HCT116 (cell line): Measurements from ENCODE around the gene COPS6. TPM values are rescaled to one million over a fixed set of nuclear protein-coding genes. Genes with fewer than 3 reads are reported as not detected.
A peak's percentile ranks its signal among the peaks of the same experiment; 100 is the strongest.

Source experiments
- ATAC-seq: fragments of 200-7000 bp; cut with Tn5 transposase; 2 replicates; pipeline ENCODE4 v1.9.1; 2020; ENCODE audit warnings: mild to moderate bottlenecking, moderate library complexity
- BruUV-seq: library from RNA; stranded (reverse); fragments of 400-500 nt; replicated peaks from 2 replicates; lab custom pipeline; 2021; lab: Mats Ljungman, UMichigan
- CTCF ChIA-PET: fragments of 300-600 bp; sonication (Branson Sonifier 250); formaldehyde crosslinking; loops from one replicate; lab custom pipeline; 2021; ENCODE audit warnings: antibody characterized with exemption; lab: Charles Lee
- POLR2A ChIA-PET: fragments of 300-600, 350-600 bp; sonication (Branson Sonifier 250); formaldehyde crosslinking; loops from one replicate; lab custom pipeline; 2021; ENCODE audit warnings: antibody characterized with exemption; lab: Charles Lee
- RAD21 ChIA-PET, 2 experiments: fragments of 300-600 bp; sonication (Branson Sonifier 250); formaldehyde crosslinking; loops; one replicate each; lab custom pipeline; 2023; ENCODE audit warnings: low total read pairs in 2 of 2; ENCODE audit not compliant: uncharacterized antibody in 2 of 2, unreplicated experiment in 2 of 2, low non-redundant PET in 1 of 2; lab: Charles Lee
- DNase-seq: peaks from one replicate; pipeline ENCODE4 v3.0.0-alpha.2; 2010; ENCODE audit warnings: low read depth, low spot score
- H2AFZ ChIP-seq: fragments of 200-600 bp; shearing (Covaris generic), sonication (generic); 2 replicates; pipeline ENCODE4 v1.6.1; 2017; ENCODE audit warnings: low read depth, mixed run types, mixed read lengths, antibody characterized with exemption, low read length; ENCODE audit not compliant: poor library complexity, severe bottlenecking
- H3K27ac ChIP-seq: 2 replicates; pipeline ENCODE4 v1.5.1; 2012; ENCODE audit warnings: low read depth, low read length
- H3K27me3 ChIP-seq: fragments of 200-600 bp; sonication (generic); 2 replicates; pipeline ENCODE4 v1.6.1; 2016; ENCODE audit warnings: mixed run types, low read length, mixed read lengths; ENCODE audit not compliant: insufficient read depth
- H3K36me3 ChIP-seq, 2 experiments: fragments of 200-500 bp in 1 of 2; fragments of 200-600 bp in 1 of 2; sonication (Bioruptor generic) in 1 of 2; sonication (generic) in 1 of 2; 2 replicates each; pipeline versions ENCODE4 v1.5.1 to v1.6.1; 2014 to 2016; ENCODE audit warnings: low read length in 2 of 2, inconsistent platforms in 1 of 2, mixed read lengths in 1 of 2, mixed run types in 1 of 2; ENCODE audit not compliant: insufficient read depth in 2 of 2, control insufficient read depth in 1 of 2
- H3K4me1 ChIP-seq, 2 experiments: fragments of 200-600 bp in 1 of 2; sonication (generic) in 1 of 2; 2 replicates each; pipeline versions ENCODE4 v1.5.1 to v1.6.1; 2012 to 2017; ENCODE audit warnings: low read length in 2 of 2, inconsistent platforms in 1 of 2, mild to moderate bottlenecking in 1 of 2, mixed read lengths in 1 of 2, mixed run types in 1 of 2, moderate library complexity in 1 of 2; ENCODE audit not compliant: insufficient read depth in 2 of 2, control insufficient read depth in 1 of 2
- H3K4me2 ChIP-seq: fragments of 200-600 bp; sonication (generic); 2 replicates; pipeline ENCODE4 v1.6.1; 2017; ENCODE audit warnings: mixed run types, low read length, mixed read lengths
- H3K4me3 ChIP-seq, 2 experiments: fragments of 200-600 bp in 1 of 2; sonication (generic) in 1 of 2; replicated peaks in 1 of 2; 2 replicates each; pipeline ENCODE4 v1.5.1; 2011 to 2016; ENCODE audit warnings: low read length in 2 of 2, control low read depth in 1 of 2, low read depth in 1 of 2, mild to moderate bottlenecking in 1 of 2, mixed read lengths in 1 of 2, mixed run types in 1 of 2
- H3K79me2 ChIP-seq: fragments of 200-600 bp; sonication (generic); 2 replicates; pipeline ENCODE4 v1.6.1; 2017; ENCODE audit warnings: mild to moderate bottlenecking, mixed run types, low read length, moderate library complexity, mixed read lengths; ENCODE audit not compliant: insufficient read depth
- H3K9ac ChIP-seq: fragments of 200-600 bp; sonication (generic); 2 replicates; pipeline ENCODE4 v1.6.1; 2016; ENCODE audit warnings: low read length, mixed read lengths
- H3K9me2 ChIP-seq: fragments of 200-600 bp; sonication (generic), shearing (Covaris generic); 2 replicates; pipeline ENCODE4 v1.6.1; 2017; ENCODE audit warnings: mixed run types, mild to moderate bottlenecking, moderate library complexity; ENCODE audit not compliant: insufficient read depth
- H3K9me3 ChIP-seq, 2 experiments: fragments of 200-500 bp in 1 of 2; fragments of 200-600 bp in 1 of 2; sonication (Bioruptor generic) in 1 of 2; sonication (generic) in 1 of 2; 2 replicates each; pipeline ENCODE4 v1.6.1; 2014 to 2017; ENCODE audit warnings: low read length in 2 of 2, mixed read lengths in 2 of 2, inconsistent platforms in 1 of 2, low read depth in 1 of 2, mild to moderate bottlenecking in 1 of 2, mixed run types in 1 of 2, moderate library complexity in 1 of 2; ENCODE audit not compliant: control insufficient read depth in 1 of 2, insufficient read depth in 1 of 2
- H4K20me1 ChIP-seq: fragments of 200-600 bp; sonication (generic), shearing (Covaris generic); 2 replicates; pipeline ENCODE4 v1.6.1; 2017; ENCODE audit warnings: mixed run types, mild to moderate bottlenecking, moderate library complexity; ENCODE audit not compliant: insufficient read depth
- CBX3 ChIP-seq: IDR thresholded peaks from 2 replicates; pipeline ENCODE4 v1.6.1; 2012; ENCODE audit warnings: low read depth
- EGR1 ChIP-seq: IDR thresholded peaks from 2 replicates; pipeline ENCODE4 v1.6.1; 2012; ENCODE audit warnings: low read depth
- EZH2phosphoT487 ChIP-seq: fragments of 200-600 bp; IDR thresholded peaks from 2 replicates; pipeline ENCODE4 v1.6.1; 2018; ENCODE audit warnings: antibody characterized with exemption, borderline replicate concordance
- FOSL1 ChIP-seq: IDR thresholded peaks from 2 replicates; pipeline ENCODE4 v1.6.1; 2012; ENCODE audit warnings: low read depth
- JUND ChIP-seq: IDR thresholded peaks from 2 replicates; pipeline ENCODE4 v1.6.1; 2012
- POLR2AphosphoS5 ChIP-seq: IDR thresholded peaks from 2 replicates; pipeline ENCODE4 v1.6.1; 2011; ENCODE audit warnings: mild to moderate bottlenecking, low read depth, low read length, moderate library complexity
- SRF ChIP-seq: IDR thresholded peaks from 2 replicates; pipeline ENCODE4 v1.6.1; 2012; ENCODE audit warnings: low read depth
- ZFX ChIP-seq: fragments of 450-650 bp; IDR thresholded peaks from 2 replicates; pipeline ENCODE4 v1.6.1; 2017
- intact Hi-C: fragments of 100-400 bp; cut with micrococcal nuclease; formaldehyde crosslinking; loops from 2 replicates; pipeline ENCODE4 v1.10.0; 2022
- total RNA-seq: library from RNA; stranded (reverse); gene quantifications from one replicate; pipeline ENCODE4 v1.2.1, GENCODE V29; 2021; ENCODE audit not compliant: unreplicated experiment
- TF ChIP-seq, protein P1 (sequence below), 3 experiments: fragments of 200-600 bp in 1 of 3; sonication (generic) in 1 of 3; IDR thresholded peaks in 2 of 3; conservative IDR thresholded peaks in 1 of 3; 2 replicates each; pipeline ENCODE4 v1.5.1; 2012 to 2017; ENCODE audit warnings: low read depth in 2 of 3, low read length in 2 of 3, antibody characterized with exemption in 1 of 3, borderline replicate concordance in 1 of 3, control low read depth in 1 of 3, mild to moderate bottlenecking in 1 of 3, mixed read lengths in 1 of 3, mixed run types in 1 of 3, moderate library complexity in 1 of 3; ENCODE audit not compliant: insufficient read depth in 1 of 3
- TF ChIP-seq, protein P2 (sequence below): IDR thresholded peaks from 2 replicates; pipeline ENCODE4 v1.6.1; 2012
- TF ChIP-seq, protein P3 (sequence below): IDR thresholded peaks from 2 replicates; pipeline ENCODE4 v1.6.1; 2012; ENCODE audit warnings: low read depth

COPS6 gene
- total RNA-seq, 1 experiment from 2014 or later, result 126 TPM

DNA sequence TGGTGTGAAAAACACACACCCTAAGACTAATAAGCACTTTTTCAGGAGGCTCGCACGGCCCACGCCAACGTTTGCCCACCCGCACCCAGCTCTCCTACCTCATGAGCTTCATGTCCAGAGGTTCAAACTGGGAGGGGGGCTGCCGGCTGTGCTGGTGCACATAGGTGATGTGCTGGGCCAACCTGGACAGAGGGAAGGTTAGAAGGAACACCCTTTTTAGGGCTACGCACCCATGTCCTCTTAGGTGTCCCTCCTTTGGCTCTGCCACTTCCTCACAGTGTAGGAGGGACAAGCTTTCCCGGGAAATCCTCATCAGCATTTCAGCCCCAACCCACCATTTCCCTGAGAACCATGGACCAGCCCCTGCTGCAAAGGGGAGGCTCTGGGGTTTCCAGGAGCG is 6.5 kb downstream of the COPS6 start:
- Histone ChIP-seq H2AFZ (no peak overlapping the region), H3K9me2 (no peaks in the 10 kb centered on the region), H3K4me2 (no peak overlapping the region), H3K79me2 (peaks cover 71% of the 10 kb centered on the region), H4K20me1 (peaks cover 23% of the 10 kb centered on the region), H3K4me3 (no peak overlapping the region), H3K9me3 (no peaks in the 10 kb centered on the region), H3K27ac (peak overlapping the region; percentile 13; the same call in 1 of the 2 replicates), H3K36me3 (peaks cover 70 to 93% of the 10 kb centered on the region in 2 experiments), H3K9ac (no peak overlapping the region), H3K4me1 (peaks cover 0 to 14% of the 10 kb centered on the region in 2 experiments; a peak in 3 of 4 replicates), H3K27me3 (no peaks in the 10 kb centered on the region)
- no TSS peak for BruUV-seq
- RAD21 ChIA-PET, result no interaction called here
- POLR2A ChIA-PET, result no interaction called here
- CTCF ChIA-PET, result no interaction called here
- ATAC-seq, result no peak
- TF ChIP-seq, protein P1, sequence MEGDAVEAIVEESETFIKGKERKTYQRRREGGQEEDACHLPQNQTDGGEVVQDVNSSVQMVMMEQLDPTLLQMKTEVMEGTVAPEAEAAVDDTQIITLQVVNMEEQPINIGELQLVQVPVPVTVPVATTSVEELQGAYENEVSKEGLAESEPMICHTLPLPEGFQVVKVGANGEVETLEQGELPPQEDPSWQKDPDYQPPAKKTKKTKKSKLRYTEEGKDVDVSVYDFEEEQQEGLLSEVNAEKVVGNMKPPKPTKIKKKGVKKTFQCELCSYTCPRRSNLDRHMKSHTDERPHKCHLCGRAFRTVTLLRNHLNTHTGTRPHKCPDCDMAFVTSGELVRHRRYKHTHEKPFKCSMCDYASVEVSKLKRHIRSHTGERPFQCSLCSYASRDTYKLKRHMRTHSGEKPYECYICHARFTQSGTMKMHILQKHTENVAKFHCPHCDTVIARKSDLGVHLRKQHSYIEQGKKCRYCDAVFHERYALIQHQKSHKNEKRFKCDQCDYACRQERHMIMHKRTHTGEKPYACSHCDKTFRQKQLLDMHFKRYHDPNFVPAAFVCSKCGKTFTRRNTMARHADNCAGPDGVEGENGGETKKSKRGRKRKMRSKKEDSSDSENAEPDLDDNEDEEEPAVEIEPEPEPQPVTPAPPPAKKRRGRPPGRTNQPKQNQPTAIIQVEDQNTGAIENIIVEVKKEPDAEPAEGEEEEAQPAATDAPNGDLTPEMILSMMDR (IDR thresholded peaks at IDR 0.05 in 2 of 3, conservative IDR thresholded peaks at IDR 0.05 in 1 of 3; ENCODE audit: borderline replicate concordance in 1 of 3, insufficient read depth in 1 of 3, low read depth in 2 of 3, low read length in 2 of 3), result no peak
- TF ChIP-seq POLR2AphosphoS5 (0 out of 2 replicates have a peak, but pooled peaks have one; percentile 3), JUND (no peak), EGR1 (no peak), CBX3 (no peak)
- DNase-seq, result no peak
- intact Hi-C loops, result no loop called here

DNA sequence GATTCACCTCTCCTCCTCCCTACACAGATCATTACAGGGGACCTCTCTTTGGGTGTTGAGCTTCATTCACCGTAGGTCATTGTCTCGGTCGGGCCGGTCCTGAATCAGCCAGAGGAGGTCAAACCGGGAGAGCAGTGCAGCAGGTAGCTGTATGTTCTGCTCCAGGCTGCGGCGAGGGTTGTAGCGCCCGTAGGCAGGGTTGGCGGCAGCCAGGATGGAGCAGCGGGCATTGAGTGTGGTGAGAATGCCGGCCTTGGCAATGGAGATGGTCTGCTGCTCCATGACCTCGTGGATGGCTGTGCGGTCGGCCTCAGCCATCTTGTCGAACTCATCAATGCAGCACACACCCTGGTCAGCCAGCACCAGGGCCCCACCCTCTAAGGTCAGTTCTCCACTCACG is 6.9 kb downstream of the COPS6 start:
- ChIA-PET POLR2A (no interaction called here), CTCF (no interaction called here), RAD21 (no interaction called here)
- peaks cover 23% of the 10 kb centered on the region for H4K20me1 ChIP-seq
- H3K4me2 ChIP-seq, result no peak overlapping the region
- no peaks in the 10 kb centered on the region for H3K27me3 ChIP-seq
- no peak overlapping the region for H3K4me3 ChIP-seq
- no peaks in the 10 kb centered on the region for H3K9me3 ChIP-seq
- H3K36me3 ChIP-seq, result peaks cover 67 to 89% of the 10 kb centered on the region in 2 experiments
- no peak for DNase-seq
- no TSS peak for BruUV-seq
- intact Hi-C loops, result no loop called here
- H2AFZ ChIP-seq, result no peak overlapping the region
- no peaks in the 10 kb centered on the region for H3K9me2 ChIP-seq
- peaks cover 71% of the 10 kb centered on the region for H3K79me2 ChIP-seq
- peaks cover 0 to 10% of the 10 kb centered on the region in 2 experiments; a peak in 3 of 4 replicates for H3K4me1 ChIP-seq
- TF ChIP-seq SRF (no peak), FOSL1 (no peak), POLR2AphosphoS5 (0 out of 2 replicates have a peak, but pooled peaks have one; percentile 12), ZFX (no peak), EZH2phosphoT487 (no peak)
- TF ChIP-seq, protein P2, sequence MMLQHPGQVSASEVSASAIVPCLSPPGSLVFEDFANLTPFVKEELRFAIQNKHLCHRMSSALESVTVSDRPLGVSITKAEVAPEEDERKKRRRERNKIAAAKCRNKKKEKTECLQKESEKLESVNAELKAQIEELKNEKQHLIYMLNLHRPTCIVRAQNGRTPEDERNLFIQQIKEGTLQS, result no peak
- TF ChIP-seq, protein P3, sequence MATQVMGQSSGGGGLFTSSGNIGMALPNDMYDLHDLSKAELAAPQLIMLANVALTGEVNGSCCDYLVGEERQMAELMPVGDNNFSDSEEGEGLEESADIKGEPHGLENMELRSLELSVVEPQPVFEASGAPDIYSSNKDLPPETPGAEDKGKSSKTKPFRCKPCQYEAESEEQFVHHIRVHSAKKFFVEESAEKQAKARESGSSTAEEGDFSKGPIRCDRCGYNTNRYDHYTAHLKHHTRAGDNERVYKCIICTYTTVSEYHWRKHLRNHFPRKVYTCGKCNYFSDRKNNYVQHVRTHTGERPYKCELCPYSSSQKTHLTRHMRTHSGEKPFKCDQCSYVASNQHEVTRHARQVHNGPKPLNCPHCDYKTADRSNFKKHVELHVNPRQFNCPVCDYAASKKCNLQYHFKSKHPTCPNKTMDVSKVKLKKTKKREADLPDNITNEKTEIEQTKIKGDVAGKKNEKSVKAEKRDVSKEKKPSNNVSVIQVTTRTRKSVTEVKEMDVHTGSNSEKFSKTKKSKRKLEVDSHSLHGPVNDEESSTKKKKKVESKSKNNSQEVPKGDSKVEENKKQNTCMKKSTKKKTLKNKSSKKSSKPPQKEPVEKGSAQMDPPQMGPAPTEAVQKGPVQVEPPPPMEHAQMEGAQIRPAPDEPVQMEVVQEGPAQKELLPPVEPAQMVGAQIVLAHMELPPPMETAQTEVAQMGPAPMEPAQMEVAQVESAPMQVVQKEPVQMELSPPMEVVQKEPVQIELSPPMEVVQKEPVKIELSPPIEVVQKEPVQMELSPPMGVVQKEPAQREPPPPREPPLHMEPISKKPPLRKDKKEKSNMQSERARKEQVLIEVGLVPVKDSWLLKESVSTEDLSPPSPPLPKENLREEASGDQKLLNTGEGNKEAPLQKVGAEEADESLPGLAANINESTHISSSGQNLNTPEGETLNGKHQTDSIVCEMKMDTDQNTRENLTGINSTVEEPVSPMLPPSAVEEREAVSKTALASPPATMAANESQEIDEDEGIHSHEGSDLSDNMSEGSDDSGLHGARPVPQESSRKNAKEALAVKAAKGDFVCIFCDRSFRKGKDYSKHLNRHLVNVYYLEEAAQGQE, result no peak
- H3K27ac ChIP-seq, result peak overlapping the region; percentile 15; the same call in 1 of the 2 replicates
- no peak for ATAC-seq
- no peak overlapping the region for H3K9ac ChIP-seq
